OCI-LY7 (cell line): ENCODE data around the gene COMP.

ENCODE experiments used
- EZH2phosphoT487 ChIP-seq: fragments of 200-600 bp; sonication (generic); IDR thresholded peaks from 2 replicates; pipeline ENCODE4 v1.6.1; 2018; ENCODE audit warnings: low read depth, borderline replicate concordance, mild to moderate bottlenecking, mixed run types, antibody characterized with exemption, low read length, moderate library complexity, mixed read lengths
- TF ChIP-seq, protein P1 (sequence below): fragments of 200-600 bp; sonication (generic); conservative IDR thresholded peaks from 2 replicates; pipeline ENCODE4 v1.5.1; 2014; ENCODE audit warnings: mild to moderate bottlenecking, antibody characterized with exemption, low read length, moderate library complexity, mixed read lengths

DNA sequence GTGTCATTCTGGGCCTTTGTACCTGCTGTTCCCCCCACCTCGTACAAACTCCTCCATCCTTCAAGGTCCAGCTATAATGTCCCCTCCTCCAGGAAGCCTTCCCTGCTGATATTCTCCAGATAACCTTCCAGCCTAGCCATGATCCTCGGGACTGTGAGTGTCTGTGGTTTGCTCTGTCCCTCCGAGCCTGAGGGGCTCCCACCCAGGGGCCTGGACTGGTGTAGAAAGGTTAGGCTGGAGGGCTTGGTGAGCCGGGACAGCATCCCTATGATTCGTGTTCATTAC lies 2.9 kb upstream of the COMP start:
- TF ChIP-seq, protein P1, sequence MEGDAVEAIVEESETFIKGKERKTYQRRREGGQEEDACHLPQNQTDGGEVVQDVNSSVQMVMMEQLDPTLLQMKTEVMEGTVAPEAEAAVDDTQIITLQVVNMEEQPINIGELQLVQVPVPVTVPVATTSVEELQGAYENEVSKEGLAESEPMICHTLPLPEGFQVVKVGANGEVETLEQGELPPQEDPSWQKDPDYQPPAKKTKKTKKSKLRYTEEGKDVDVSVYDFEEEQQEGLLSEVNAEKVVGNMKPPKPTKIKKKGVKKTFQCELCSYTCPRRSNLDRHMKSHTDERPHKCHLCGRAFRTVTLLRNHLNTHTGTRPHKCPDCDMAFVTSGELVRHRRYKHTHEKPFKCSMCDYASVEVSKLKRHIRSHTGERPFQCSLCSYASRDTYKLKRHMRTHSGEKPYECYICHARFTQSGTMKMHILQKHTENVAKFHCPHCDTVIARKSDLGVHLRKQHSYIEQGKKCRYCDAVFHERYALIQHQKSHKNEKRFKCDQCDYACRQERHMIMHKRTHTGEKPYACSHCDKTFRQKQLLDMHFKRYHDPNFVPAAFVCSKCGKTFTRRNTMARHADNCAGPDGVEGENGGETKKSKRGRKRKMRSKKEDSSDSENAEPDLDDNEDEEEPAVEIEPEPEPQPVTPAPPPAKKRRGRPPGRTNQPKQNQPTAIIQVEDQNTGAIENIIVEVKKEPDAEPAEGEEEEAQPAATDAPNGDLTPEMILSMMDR: no peak
- no peak for TF ChIP-seq EZH2phosphoT487
